IMR-90 (cell line): Measurements from ENCODE around the gene FUT6. TPM values are rescaled to one million over a fixed set of nuclear protein-coding genes. Genes with fewer than 3 reads are reported as not detected.

Source experiments
- ATAC-seq: fragments of 200-7000 bp; cut with Tn5 transposase; 2 replicates; pipeline ENCODE4 v1.9.1; 2020; ENCODE audit warnings: low read depth, mild to moderate bottlenecking, moderate library complexity
- BruUV-seq: library from RNA; stranded (reverse); fragments of 400-500 nt; replicated peaks from 2 replicates; lab custom pipeline; 2021; lab: Mats Ljungman, UMichigan
- CTCF ChIA-PET: fragments of 300-600 bp; formaldehyde crosslinking; extraction: SDS; loops from one replicate; lab custom pipeline; 2021; ENCODE audit warnings: antibody characterized with exemption; lab: Yijun Ruan, JAX
- POLR2A ChIA-PET: fragments of 300-600 bp; sonication (Branson Sonifier 250); formaldehyde crosslinking; loops from one replicate; lab custom pipeline; 2022; ENCODE audit warnings: antibody characterized with exemption; ENCODE audit not compliant: unreplicated experiment; lab: Charles Lee
- DNase-seq: peaks from one replicate; pipeline ENCODE4 v3.0.0; 2013
- H2AFZ ChIP-seq: replicated peaks from 2 replicates; pipeline ENCODE3; 2013; ENCODE audit warnings: low read length, mild to moderate bottlenecking; ENCODE audit not compliant: poor library complexity
- H2AK5ac ChIP-seq: 2 replicates; pipeline ENCODE4 v1.6.1; 2013; ENCODE audit warnings: low read depth, low read length, inconsistent platforms
- H2AK9ac ChIP-seq: replicated peaks from 2 replicates; pipeline ENCODE3; 2013; ENCODE audit warnings: mild to moderate bottlenecking, low read depth, low read length, moderate library complexity; ENCODE audit not compliant: poor library complexity
- H2BK120ac ChIP-seq: 2 replicates; pipeline ENCODE4 v1.6.1; 2013; ENCODE audit warnings: low read depth, low read length, inconsistent platforms
- H2BK15ac ChIP-seq: 3 replicates; pipeline ENCODE4 v1.6.1; 2013; ENCODE audit warnings: low read depth, low read length, inconsistent platforms
- H2BK20ac ChIP-seq: 2 replicates; pipeline ENCODE4 v1.6.1; 2013; ENCODE audit warnings: low read depth, mild to moderate bottlenecking, inconsistent platforms, low read length, moderate library complexity
- H2BK5ac ChIP-seq: 2 replicates; pipeline ENCODE4 v1.6.1; 2013; ENCODE audit warnings: mild to moderate bottlenecking, low read depth, low read length, inconsistent platforms; ENCODE audit not compliant: poor library complexity, severe bottlenecking
- H3K14ac ChIP-seq: replicated peaks from 2 replicates; pipeline ENCODE4 v1.6.1; 2013; ENCODE audit warnings: low read depth, low read length, inconsistent platforms
- H3K18ac ChIP-seq: 2 replicates; pipeline ENCODE4 v1.6.1; 2013; ENCODE audit warnings: low read depth, low read length, control low read depth
- H3K23ac ChIP-seq: 2 replicates; pipeline ENCODE4 v1.6.1; 2013; ENCODE audit warnings: low read depth, low read length, inconsistent platforms
- H3K27ac ChIP-seq: 2 replicates; pipeline ENCODE4 v1.5.1; 2013; ENCODE audit warnings: mild to moderate bottlenecking, control low read depth, low read length; ENCODE audit not compliant: insufficient read depth
- H3K27me3 ChIP-seq: 2 replicates; pipeline ENCODE4 v1.6.1; 2013; ENCODE audit warnings: low read length; ENCODE audit not compliant: control insufficient read depth, insufficient read depth
- H3K36me3 ChIP-seq: 2 replicates; pipeline ENCODE4 v1.6.1; 2013; ENCODE audit warnings: low read length, mixed read lengths; ENCODE audit not compliant: control insufficient read depth, insufficient read depth
- H3K4ac ChIP-seq: 2 replicates; pipeline ENCODE4 v1.6.1; 2013; ENCODE audit warnings: low read depth, low read length, inconsistent platforms
- H3K4me1 ChIP-seq: 2 replicates; pipeline ENCODE4 v1.6.1; 2013; ENCODE audit warnings: low read length, mixed read lengths; ENCODE audit not compliant: control insufficient read depth, insufficient read depth
- H3K4me2 ChIP-seq: 2 replicates; pipeline ENCODE4 v1.6.1; 2013; ENCODE audit warnings: low read depth, mild to moderate bottlenecking, control low read depth, low read length, moderate library complexity
- H3K4me3 ChIP-seq: 2 replicates; pipeline ENCODE4 v1.5.1; 2013; ENCODE audit warnings: low read depth, mild to moderate bottlenecking, control low read depth, low read length, moderate library complexity; ENCODE audit not compliant: insufficient read depth
- H3K56ac ChIP-seq: 2 replicates; pipeline ENCODE4 v1.6.1; 2013; ENCODE audit warnings: low read length, inconsistent platforms; ENCODE audit not compliant: insufficient read depth; ENCODE audit errors: extremely low read depth
- H3K79me1 ChIP-seq, 2 experiments: 2 replicates each; pipeline ENCODE4 v1.6.1; 2013; ENCODE audit warnings: low read length in 2 of 2, inconsistent platforms in 1 of 2, low read depth in 1 of 2
- H3K9ac ChIP-seq: 2 replicates; pipeline ENCODE4 v1.6.1; 2013; ENCODE audit warnings: low read depth, low read length, control low read depth
- H3K9me1 ChIP-seq: 2 replicates; pipeline ENCODE4 v1.6.1; 2013; ENCODE audit warnings: low read length, inconsistent platforms; ENCODE audit not compliant: insufficient read depth
- H3K9me3 ChIP-seq: 2 replicates; pipeline ENCODE4 v1.6.1; 2013; ENCODE audit warnings: low read length; ENCODE audit not compliant: control insufficient read depth, insufficient read depth
- H4K20me1 ChIP-seq: 2 replicates; pipeline ENCODE4 v1.6.1; 2013; ENCODE audit warnings: low read length, inconsistent platforms; ENCODE audit not compliant: insufficient read depth
- H4K5ac ChIP-seq: 2 replicates; pipeline ENCODE4 v1.6.1; 2013; ENCODE audit warnings: mild to moderate bottlenecking, low read depth, low read length, control low read depth
- H4K8ac ChIP-seq, 2 experiments: 2 replicates each; pipeline ENCODE4 v1.6.1; 2013; ENCODE audit warnings: low read depth in 2 of 2, low read length in 2 of 2, control low read depth in 1 of 2, inconsistent platforms in 1 of 2
- H4K91ac ChIP-seq: 2 replicates; pipeline ENCODE4 v1.6.1; 2013; ENCODE audit warnings: low read depth, low read length, inconsistent platforms; ENCODE audit not compliant: insufficient read depth
- BHLHE40 ChIP-seq: fragments of 150-350 bp; IDR thresholded peaks from 2 replicates; pipeline ENCODE4 v1.6.1; 2016; ENCODE audit warnings: mild to moderate bottlenecking, low read depth, low read length
- CEBPB ChIP-seq: IDR thresholded peaks from 2 replicates; pipeline ENCODE4 v1.6.1; 2012; ENCODE audit warnings: low read depth, low read length, improper control_type of control experiment
- CHD1 ChIP-seq: IDR thresholded peaks from 2 replicates; pipeline ENCODE4 v1.6.1; 2012; ENCODE audit warnings: low read depth, low read length, improper control_type of control experiment
- CTCF ChIP-seq: conservative IDR thresholded peaks from 2 replicates; pipeline ENCODE4 v1.5.1; 2012; ENCODE audit warnings: mild to moderate bottlenecking, low read depth, low read length, improper control_type of control experiment
- ELK1 ChIP-seq: fragments of 150-350 bp; IDR thresholded peaks from 2 replicates; pipeline ENCODE4 v1.6.1; 2016; ENCODE audit warnings: low read depth, mild to moderate bottlenecking, low read length, moderate library complexity, borderline replicate concordance
- FOS ChIP-seq: fragments of 150-350 bp; IDR thresholded peaks from 2 replicates; pipeline ENCODE4 v1.6.1; 2016; ENCODE audit warnings: low read depth, low read length
- MAFK ChIP-seq: IDR thresholded peaks from 2 replicates; pipeline ENCODE4 v1.6.1; 2012; ENCODE audit warnings: low read depth, low read length, improper control_type of control experiment
- MXI1 ChIP-seq: IDR thresholded peaks from 2 replicates; pipeline ENCODE4 v1.6.1; 2012; ENCODE audit warnings: low read depth, mild to moderate bottlenecking, low read length, moderate library complexity, borderline replicate concordance
- NFE2L2 ChIP-seq: fragments of 150-350 bp; IDR thresholded peaks from 2 replicates; pipeline ENCODE4 v1.6.1; 2016; ENCODE audit warnings: low read depth, mild to moderate bottlenecking, low read length
- POLR2A ChIP-seq: IDR thresholded peaks from 2 replicates; pipeline ENCODE4 v1.6.1; 2012; ENCODE audit warnings: mild to moderate bottlenecking, low read depth, low read length
- RAD21 ChIP-seq: IDR thresholded peaks from 2 replicates; pipeline ENCODE4 v1.6.1; 2012; ENCODE audit warnings: low read length, improper control_type of control experiment
- RCOR1 ChIP-seq: IDR thresholded peaks from 2 replicates; pipeline ENCODE4 v1.6.1; 2012; ENCODE audit warnings: mild to moderate bottlenecking, low read length, improper control_type of control experiment; ENCODE audit not compliant: insufficient replicate concordance
- RFX5 ChIP-seq: IDR thresholded peaks from 2 replicates; pipeline ENCODE4 v1.8.0; 2012; ENCODE audit warnings: low read depth, mild to moderate bottlenecking, low read length, moderate library complexity
- SMC3 ChIP-seq: fragments of 150-350 bp; IDR thresholded peaks from 2 replicates; pipeline ENCODE4 v1.6.1; 2016; ENCODE audit warnings: low read depth, mild to moderate bottlenecking, antibody characterized with exemption, low read length, moderate library complexity
- WGBS, 2 experiments: methylation state at CpG; one replicate each; pipeline versions ENCODE4 v1.1.5 to v1.1.7; 2013; ENCODE audit warnings: missing lambda C conversion rate in 2 of 2; ENCODE audit not compliant: insufficient read length in 1 of 2; ENCODE audit errors: extremely low coverage in 2 of 2; 5-methylcytosine and 5-hydroxymethylcytosine counted together
- dilution Hi-C: fragments of 300-500 bp; cut with HindIII; formaldehyde crosslinking; loops from one replicate; pipeline ENCODE4 v1.14.3; 2018; ENCODE audit warnings: low sequenced_read_pairs; ENCODE audit not compliant: unreplicated experiment
- in situ Hi-C: fragments of 300-500 bp; cut with MboI; formaldehyde crosslinking; loops from 3 replicates; pipeline ENCODE4 v1.14.3; 2019; ENCODE audit warnings: low sequenced_read_pairs, inconsistent platforms, mixed read lengths
- intact Hi-C: fragments of 100-400 bp; cut with micrococcal nuclease; formaldehyde crosslinking; loops from 2 replicates; pipeline ENCODE4 v1.10.0; 2022
- polyA plus RNA-seq, 3 experiments: library from polyadenylated mRNA; depleted of rRNA; stranded (reverse); fragments of >200 nt; gene quantifications; 2 replicates each; pipeline ENCODE4 v1.2.3, GENCODE V29; 2012; ENCODE audit warnings: low replicate concordance in 1 of 3
- total RNA-seq: library from RNA; depleted of rRNA; stranded (reverse); fragments of >200 nt; gene quantifications from 2 replicates; pipeline ENCODE4 v1.2.3, GENCODE V29; 2012

Gene FUT6
- total and polyA plus RNA-seq, 2 of the 4 experiments (the other 2 are of a cell fraction), result not detected

GRCh38 chr19:5803752-5804515 is 35.6 kb downstream of the FUT6 start:
- H3K23ac ChIP-seq, result 0 out of 2 replicates have a peak overlapping the region, but pooled peaks have one; percentile 3
- in situ Hi-C loops (loop anchor here (5.0 to 10.0 kb wide), 2 partner anchors 88 to 221 kb away; no protein-coding TSS in a partner anchor), intact Hi-C loops (loop anchor here (1.0 to 10.0 kb wide), 3 partner anchors 88 to 218 kb away; no protein-coding TSS in a partner anchor)
- TF ChIP-seq CHD1, result no peak
- TF ChIP-seq CTCF, result peak; percentile 100
- no peak for TF ChIP-seq BHLHE40
- TF ChIP-seq RFX5, result no peak
- TF ChIP-seq RAD21, result peak; percentile 96
- TF ChIP-seq POLR2A, result peak; percentile 50; the same call in 1 of the 2 replicates
- peak; percentile 19; the same call in 1 of the 2 replicates for TF ChIP-seq MXI1
- TF ChIP-seq FOS, result no peak
- TF ChIP-seq SMC3, result peak; percentile 99
- no peak for TF ChIP-seq MAFK
- no peak for TF ChIP-seq ELK1
- no peak for TF ChIP-seq NFE2L2
- no peak for TF ChIP-seq RCOR1
- TF ChIP-seq CEBPB, result no peak

More at GRCh38 chr19:5803752-5804515, 35.6 kb downstream of the FUT6 start:
- WGBS, 2 experiments, result 2% methylated on average over 34 of the region's 54 CpGs; no CpG with 5 or more reads in 1 of the 2 experiments
- dilution Hi-C loops, result no loop called here
- Histone ChIP-seq H3K56ac (no peak overlapping the region), H2BK5ac (no peak overlapping the region), H3K79me1 (no peaks in the 10 kb centered on the region), H2BK20ac (no peak overlapping the region), H2AK9ac (peak overlapping the region; percentile 31), H4K5ac (no peak overlapping the region), H3K9me3 (no peaks in the 10 kb centered on the region), H4K20me1 (no peaks in the 10 kb centered on the region), H3K14ac (no peak overlapping the region), H4K8ac (peak overlapping the region; percentile 31 to 88; a peak in 2 of 4 replicates), H3K18ac (no peak overlapping the region), H3K4ac (peak overlapping the region; percentile 24), H2AK5ac (peak overlapping the region; percentile 43), H3K27me3 (peaks cover 30% of the 10 kb centered on the region), H3K4me2 (peak overlapping the region; percentile 60), H3K4me1 (peaks cover 3% of the 10 kb centered on the region; the same call in 1 of the 2 replicates), H3K4me3 (peak overlapping the region; percentile 10), H3K9ac (peak overlapping the region; percentile 3; the same call in 1 of the 2 replicates), H2BK120ac (no peak overlapping the region), H3K36me3 (no peaks in the 10 kb centered on the region), H3K9me1 (no peaks in the 10 kb centered on the region), H2AFZ (peak overlapping the region; percentile 94), H2BK15ac (no peak overlapping the region), H3K27ac (no peak overlapping the region; the same call in 1 of the 2 replicates), H4K91ac (peak overlapping the region; percentile 38; the same call in 1 of the 2 replicates)
- ATAC-seq, result peak; percentile 97
- POLR2A ChIA-PET, result interaction anchor here (0.9 to 1.5 kb wide), 3 partner anchors 24 to 99 kb away, joined by 3 to 4 read pairs (median 3); no protein-coding TSS in a partner anchor
- peak; percentile 77 for DNase-seq
- CTCF ChIA-PET, result interaction anchor here (0.6 to 1.9 kb wide), 26 partner anchors 9 to 322 kb away, joined by 3 to 37 read pairs (median 5); partner anchors contain the start of genes DUS3L, NDUFA11 and VMAC
- no TSS peak for BruUV-seq
